HG02885 (cell line): Measurements from ENCODE around the gene ZNF385B.
"Not testable (repeated sequence)": the region's sequence is repeated elsewhere in the genome, so short reads cannot be mapped to it uniquely, and the experiment has no call there.

ENCODE experiments used
- ATAC-seq: cut with Tn5 transposase; IDR thresholded peaks from one replicate; pipeline ENCODE4 v1.9.1; 2021; ENCODE audit warnings: mild to moderate bottlenecking; ENCODE audit not compliant: unreplicated experiment, poor library complexity

Gene ZNF385B

GRCh38 chr2:179646173-179646769 lies 215.1 kb downstream of the ZNF385B start:
- ATAC-seq: no peak

GRCh38 chr2:179645047-179645446 lies 216.4 kb downstream of the ZNF385B start:
- ATAC-seq: no peak

- no peak for ATAC-seq
Observed at GRCh38 chr2:179642462-179642861, 218.9 kb downstream of the ZNF385B start.

- no peak for ATAC-seq
Observed at GRCh38 chr2:179636995-179637394, 224.4 kb downstream of the ZNF385B start.

GRCh38 chr2:179636100-179636980 lies 225.1 kb downstream of the ZNF385B start:
- ATAC-seq: no peak

GRCh38 chr2:179631769-179632385 lies 229.5 kb downstream of the ZNF385B start:
- ATAC-seq: not testable (repeated sequence)

GRCh38 chr2:179629776-179630175 lies 231.6 kb downstream of the ZNF385B start:
- not testable (repeated sequence) for ATAC-seq

GRCh38 chr2:179626261-179626660 lies 235.2 kb downstream of the ZNF385B start:
- ATAC-seq: no peak

GRCh38 chr2:179622635-179623300 lies 238.6 kb downstream of the ZNF385B start:
- no peak for ATAC-seq

- ATAC-seq: no peak
Observed at GRCh38 chr2:179622112-179622511, 239.3 kb downstream of the ZNF385B start.

GRCh38 chr2:179619947-179620467 lies 241.4 kb downstream of the ZNF385B start:
- ATAC-seq: no peak

- no peak for ATAC-seq
Observed at GRCh38 chr2:179614121-179614520, 247.3 kb downstream of the ZNF385B start.

- ATAC-seq: no peak
Observed at GRCh38 chr2:179613701-179614100, 247.7 kb downstream of the ZNF385B start.

- no peak for ATAC-seq
Observed at GRCh38 chr2:179613299-179613651, 248.1 kb downstream of the ZNF385B start.

GRCh38 chr2:179612591-179613298 lies 248.7 kb downstream of the ZNF385B start:
- no peak for ATAC-seq

- no peak for ATAC-seq
Observed at GRCh38 chr2:179612108-179612507, 249.3 kb downstream of the ZNF385B start.

- ATAC-seq: no peak
Observed at GRCh38 chr2:179606141-179606540, 255.3 kb downstream of the ZNF385B start.

- no peak for ATAC-seq
Observed at GRCh38 chr2:179605341-179605740, 256.1 kb downstream of the ZNF385B start.

GRCh38 chr2:179604598-179604997 lies 256.8 kb downstream of the ZNF385B start:
- no peak for ATAC-seq

GRCh38 chr2:179602452-179602851 lies 259.0 kb downstream of the ZNF385B start:
- no peak for ATAC-seq
